IMR-90 (cell line): ENCODE data around the gene CELSR1. TPM values are rescaled to one million over a fixed set of nuclear protein-coding genes. Genes with fewer than 3 reads are reported as not detected.

ENCODE experiments used
- ATAC-seq: fragments of 200-7000 bp; cut with Tn5 transposase; 2 replicates; pipeline ENCODE4 v1.9.1; 2020; ENCODE audit warnings: low read depth, mild to moderate bottlenecking, moderate library complexity
- BruUV-seq: library from RNA; stranded (reverse); fragments of 400-500 nt; replicated peaks from 2 replicates; lab custom pipeline; 2021; lab: Mats Ljungman, UMichigan
- CTCF ChIA-PET: fragments of 300-600 bp; formaldehyde crosslinking; extraction: SDS; loops from one replicate; lab custom pipeline; 2021; ENCODE audit warnings: antibody characterized with exemption; lab: Yijun Ruan, JAX
- POLR2A ChIA-PET: fragments of 300-600 bp; sonication (Branson Sonifier 250); formaldehyde crosslinking; loops from one replicate; lab custom pipeline; 2022; ENCODE audit warnings: antibody characterized with exemption; ENCODE audit not compliant: unreplicated experiment; lab: Charles Lee
- DNase-seq: peaks from one replicate; pipeline ENCODE4 v3.0.0; 2013
- H2AFZ ChIP-seq: replicated peaks from 2 replicates; pipeline ENCODE3; 2013; ENCODE audit warnings: low read length, mild to moderate bottlenecking; ENCODE audit not compliant: poor library complexity
- H2AK5ac ChIP-seq: 2 replicates; pipeline ENCODE4 v1.6.1; 2013; ENCODE audit warnings: low read depth, low read length, inconsistent platforms
- H2AK9ac ChIP-seq: replicated peaks from 2 replicates; pipeline ENCODE3; 2013; ENCODE audit warnings: mild to moderate bottlenecking, low read depth, low read length, moderate library complexity; ENCODE audit not compliant: poor library complexity
- H2BK120ac ChIP-seq: 2 replicates; pipeline ENCODE4 v1.6.1; 2013; ENCODE audit warnings: low read depth, low read length, inconsistent platforms
- H2BK15ac ChIP-seq: 3 replicates; pipeline ENCODE4 v1.6.1; 2013; ENCODE audit warnings: low read depth, low read length, inconsistent platforms
- H2BK20ac ChIP-seq: 2 replicates; pipeline ENCODE4 v1.6.1; 2013; ENCODE audit warnings: low read depth, mild to moderate bottlenecking, inconsistent platforms, low read length, moderate library complexity
- H2BK5ac ChIP-seq: 2 replicates; pipeline ENCODE4 v1.6.1; 2013; ENCODE audit warnings: mild to moderate bottlenecking, low read depth, low read length, inconsistent platforms; ENCODE audit not compliant: poor library complexity, severe bottlenecking
- H3K14ac ChIP-seq: replicated peaks from 2 replicates; pipeline ENCODE4 v1.6.1; 2013; ENCODE audit warnings: low read depth, low read length, inconsistent platforms
- H3K18ac ChIP-seq: 2 replicates; pipeline ENCODE4 v1.6.1; 2013; ENCODE audit warnings: low read depth, low read length, control low read depth
- H3K23ac ChIP-seq: 2 replicates; pipeline ENCODE4 v1.6.1; 2013; ENCODE audit warnings: low read depth, low read length, inconsistent platforms
- H3K27ac ChIP-seq: 2 replicates; pipeline ENCODE4 v1.5.1; 2013; ENCODE audit warnings: mild to moderate bottlenecking, control low read depth, low read length; ENCODE audit not compliant: insufficient read depth
- H3K27me3 ChIP-seq: 2 replicates; pipeline ENCODE4 v1.6.1; 2013; ENCODE audit warnings: low read length; ENCODE audit not compliant: control insufficient read depth, insufficient read depth
- H3K36me3 ChIP-seq: 2 replicates; pipeline ENCODE4 v1.6.1; 2013; ENCODE audit warnings: low read length, mixed read lengths; ENCODE audit not compliant: control insufficient read depth, insufficient read depth
- H3K4ac ChIP-seq: 2 replicates; pipeline ENCODE4 v1.6.1; 2013; ENCODE audit warnings: low read depth, low read length, inconsistent platforms
- H3K4me1 ChIP-seq: 2 replicates; pipeline ENCODE4 v1.6.1; 2013; ENCODE audit warnings: low read length, mixed read lengths; ENCODE audit not compliant: control insufficient read depth, insufficient read depth
- H3K4me2 ChIP-seq: 2 replicates; pipeline ENCODE4 v1.6.1; 2013; ENCODE audit warnings: low read depth, mild to moderate bottlenecking, control low read depth, low read length, moderate library complexity
- H3K4me3 ChIP-seq: 2 replicates; pipeline ENCODE4 v1.5.1; 2013; ENCODE audit warnings: low read depth, mild to moderate bottlenecking, control low read depth, low read length, moderate library complexity; ENCODE audit not compliant: insufficient read depth
- H3K56ac ChIP-seq: 2 replicates; pipeline ENCODE4 v1.6.1; 2013; ENCODE audit warnings: low read length, inconsistent platforms; ENCODE audit not compliant: insufficient read depth; ENCODE audit errors: extremely low read depth
- H3K79me1 ChIP-seq, 2 experiments: 2 replicates each; pipeline ENCODE4 v1.6.1; 2013; ENCODE audit warnings: low read length in 2 of 2, inconsistent platforms in 1 of 2, low read depth in 1 of 2
- H3K9ac ChIP-seq: 2 replicates; pipeline ENCODE4 v1.6.1; 2013; ENCODE audit warnings: low read depth, low read length, control low read depth
- H3K9me1 ChIP-seq: 2 replicates; pipeline ENCODE4 v1.6.1; 2013; ENCODE audit warnings: low read length, inconsistent platforms; ENCODE audit not compliant: insufficient read depth
- H3K9me3 ChIP-seq: 2 replicates; pipeline ENCODE4 v1.6.1; 2013; ENCODE audit warnings: low read length; ENCODE audit not compliant: control insufficient read depth, insufficient read depth
- H4K20me1 ChIP-seq: 2 replicates; pipeline ENCODE4 v1.6.1; 2013; ENCODE audit warnings: low read length, inconsistent platforms; ENCODE audit not compliant: insufficient read depth
- H4K5ac ChIP-seq: 2 replicates; pipeline ENCODE4 v1.6.1; 2013; ENCODE audit warnings: mild to moderate bottlenecking, low read depth, low read length, control low read depth
- H4K8ac ChIP-seq, 2 experiments: 2 replicates each; pipeline ENCODE4 v1.6.1; 2013; ENCODE audit warnings: low read depth in 2 of 2, low read length in 2 of 2, control low read depth in 1 of 2, inconsistent platforms in 1 of 2
- H4K91ac ChIP-seq: 2 replicates; pipeline ENCODE4 v1.6.1; 2013; ENCODE audit warnings: low read depth, low read length, inconsistent platforms; ENCODE audit not compliant: insufficient read depth
- BHLHE40 ChIP-seq: fragments of 150-350 bp; IDR thresholded peaks from 2 replicates; pipeline ENCODE4 v1.6.1; 2016; ENCODE audit warnings: mild to moderate bottlenecking, low read depth, low read length
- ELK1 ChIP-seq: fragments of 150-350 bp; IDR thresholded peaks from 2 replicates; pipeline ENCODE4 v1.6.1; 2016; ENCODE audit warnings: low read depth, mild to moderate bottlenecking, low read length, moderate library complexity, borderline replicate concordance
- NFE2L2 ChIP-seq: fragments of 150-350 bp; IDR thresholded peaks from 2 replicates; pipeline ENCODE4 v1.6.1; 2016; ENCODE audit warnings: low read depth, mild to moderate bottlenecking, low read length
- RAD21 ChIP-seq: IDR thresholded peaks from 2 replicates; pipeline ENCODE4 v1.6.1; 2012; ENCODE audit warnings: low read length, improper control_type of control experiment
- RFX5 ChIP-seq: IDR thresholded peaks from 2 replicates; pipeline ENCODE4 v1.8.0; 2012; ENCODE audit warnings: low read depth, mild to moderate bottlenecking, low read length, moderate library complexity
- WGBS, 2 experiments: methylation state at CpG; one replicate each; pipeline versions ENCODE4 v1.1.5 to v1.1.7; 2013; ENCODE audit warnings: missing lambda C conversion rate in 2 of 2; ENCODE audit not compliant: insufficient read length in 1 of 2; ENCODE audit errors: extremely low coverage in 2 of 2; 5-methylcytosine and 5-hydroxymethylcytosine counted together
- dilution Hi-C: fragments of 300-500 bp; cut with HindIII; formaldehyde crosslinking; loops from one replicate; pipeline ENCODE4 v1.14.3; 2018; ENCODE audit warnings: low sequenced_read_pairs; ENCODE audit not compliant: unreplicated experiment
- in situ Hi-C: fragments of 300-500 bp; cut with MboI; formaldehyde crosslinking; loops from 3 replicates; pipeline ENCODE4 v1.14.3; 2019; ENCODE audit warnings: low sequenced_read_pairs, inconsistent platforms, mixed read lengths
- intact Hi-C: fragments of 100-400 bp; cut with micrococcal nuclease; formaldehyde crosslinking; loops from 2 replicates; pipeline ENCODE4 v1.10.0; 2022
- polyA plus RNA-seq, 3 experiments: library from polyadenylated mRNA; depleted of rRNA; stranded (reverse); fragments of >200 nt; gene quantifications; 2 replicates each; pipeline ENCODE4 v1.2.3, GENCODE V29; 2012; ENCODE audit warnings: low replicate concordance in 1 of 3
- total RNA-seq: library from RNA; depleted of rRNA; stranded (reverse); fragments of >200 nt; gene quantifications from 2 replicates; pipeline ENCODE4 v1.2.3, GENCODE V29; 2012

The CELSR1 gene
- total and polyA plus RNA-seq, 2 of the 4 experiments (the other 2 are of a cell fraction): 0.36 to 0.82 TPM

- Histone ChIP-seq H3K4me1 (no peaks in the 10 kb centered on the region), H3K4me3 (no peak overlapping the region), H3K4me2 (peak overlapping the region; percentile 54; the same call in 1 of the 2 replicates), H2BK120ac (no peak overlapping the region), H3K79me1 (no peaks in the 10 kb centered on the region), H2BK20ac (no peak overlapping the region), H3K14ac (no peak overlapping the region), H3K4ac (no peak overlapping the region), H3K9ac (no peak overlapping the region), H2BK15ac (no peak overlapping the region), H4K5ac (no peak overlapping the region), H3K27ac (no peak overlapping the region), H2AK9ac (no peak overlapping the region), H3K23ac (no peak overlapping the region), H2BK5ac (no peak overlapping the region), H4K8ac (no peak overlapping the region), H3K56ac (no peak overlapping the region), H4K20me1 (no peaks in the 10 kb centered on the region), H2AFZ (peak overlapping the region; percentile 69), H4K91ac (no peak overlapping the region), H3K18ac (no peak overlapping the region), H3K27me3 (peaks cover 23% of the 10 kb centered on the region), H2AK5ac (no peak overlapping the region), H3K36me3 (no peaks in the 10 kb centered on the region), H3K9me1 (no peaks in the 10 kb centered on the region), H3K9me3 (no peaks in the 10 kb centered on the region)
- dilution Hi-C loops (no loop called here), in situ Hi-C loops (no loop called here), intact Hi-C loops (no loop called here)
- ChIA-PET CTCF (no interaction called here), POLR2A (no interaction called here)
- 72% methylated on average over 12 of the region's 25 CpGs; no CpG with 5 or more reads in 1 of the 2 experiments for WGBS, 2 experiments
- BruUV-seq: no TSS peak
- no peak for DNase-seq
- no peak for ATAC-seq
- no peak for TF ChIP-seq RAD21
- no peak for TF ChIP-seq NFE2L2
- TF ChIP-seq ELK1: no peak
- TF ChIP-seq RFX5: no peak
- TF ChIP-seq BHLHE40: no peak
Measured at GRCh38 chr22:46432164-46433068, 105.0 kb downstream of the CELSR1 start.
